ENCODE data around the gene C17orf67. TPM values are rescaled to one million over a fixed set of nuclear protein-coding genes. Genes with fewer than 3 reads are reported as not detected.

Gene C17orf67
- total and polyA plus RNA-seq, 9 of the 15 experiments (the other 6 are each of a cell fraction or from before 2014, with no cell fraction given): 0.07 to 1.7 (median 0.59) TPM

GRCh38 chr17:56868716-56869115 is 35.0 kb upstream of the C17orf67 start:
- ChIA-PET CTCF (ENCODE audit: low intra/inter-chr PET ratio) (no interaction called here), POLR2A (interaction anchor here (0.6 kb wide), 1 partner anchor 499 kb away, joined by 4 read pairs; no protein-coding TSS in a partner anchor)
- H3K27me3 ChIP-seq (ENCODE audit: control insufficient read depth in 2 of 2, insufficient read depth in 2 of 2, low read length in 2 of 2): no peaks in the 10 kb centered on the region
- no TSS peak for BruUV-seq (replicated peaks)
- no peak overlapping the region for H2AFZ ChIP-seq (ENCODE audit: low read depth, low read length)
- no peaks in the 10 kb centered on the region for H4K20me1 ChIP-seq (replicated peaks; ENCODE audit: control insufficient read depth, insufficient read depth, low read length)
- in situ Hi-C loops (cut with MboI) (no loop called here), intact Hi-C loops (cut with micrococcal nuclease) (no loop called here)
- no peak overlapping the region for H3K4me3 ChIP-seq
- no peaks in the 10 kb centered on the region for H3K9me1 ChIP-seq (ENCODE audit: control insufficient read depth, insufficient read depth, low read length)
- ATAC-seq (no peak), DNase-seq (ENCODE audit: extremely low read depth in 1 of 4, low spot score in 3 of 4) (no peak), FAIRE-seq (no peak)
- H3K36me3 ChIP-seq (ENCODE audit: control insufficient read depth, insufficient read depth, low read length): peaks cover 20% of the 10 kb centered on the region; the same call in 2 of the 3 replicates
- no peak overlapping the region for H3K27ac ChIP-seq (ENCODE audit: extremely low read depth, low read depth, low read length)
- H3K4me1 ChIP-seq (replicated peaks in 1 of 2; ENCODE audit: control insufficient read depth in 2 of 2, insufficient read depth in 2 of 2, low read length in 2 of 2): no peaks in the 10 kb centered on the region
- no peaks in the 10 kb centered on the region for H3K9me3 ChIP-seq (replicated peaks; ENCODE audit: control insufficient read depth, insufficient read depth, low read depth, low read length)
- H3K79me2 ChIP-seq (ENCODE audit: control insufficient read depth, insufficient read depth, low read length): no peaks in the 10 kb centered on the region
- H3K9ac ChIP-seq (ENCODE audit: insufficient read depth in 1 of 2, low read depth in 2 of 2, low read length in 2 of 2): no peak overlapping the region
- no peak overlapping the region for H3K4me2 ChIP-seq (ENCODE audit: insufficient read depth, low read length)
- WGBS (ENCODE audit: insufficient coverage, low coverage, missing lambda C conversion rate): 93% methylated on average over 3 of the region's 3 CpGs
- TF ChIP-seq CREB3 (tag; conservative IDR thresholded peaks at IDR 0.05; ENCODE audit: low read depth) (no peak), ZNF311 (CRISPR knock-in tag; IDR thresholded peaks at IDR 0.05) (no peak), PPARD (CRISPR knock-in tag; IDR thresholded peaks at IDR 0.05) (no peak), ETV6 (IDR thresholded peaks at IDR 0.05; ENCODE audit: borderline replicate concordance in 1 of 2, low read depth in 2 of 2, low read length in 1 of 2) (no peak), ETV6 (CRISPR knock-in tag; IDR thresholded peaks at IDR 0.05; ENCODE audit: borderline replicate concordance) (no peak), KLF16 (IDR thresholded peaks at IDR 0.05) (no peak), FOXJ2 (tag; IDR thresholded peaks at IDR 0.05) (no peak), NFE2 (IDR thresholded peaks at IDR 0.05; ENCODE audit: low read depth) (no peak), CREBBP (IDR thresholded peaks at IDR 0.05; ENCODE audit: low read depth, low read length) (no peak)

Measured in K562 (cell line).